Activated T-cell treated with anti-CD3 and anti-CD28 coated beads, Interleukin-2, amount 50 U/mL, for 48 hours (primary cell): ENCODE measurements around the gene PARP6.

Source experiments
- DNase-seq, 2 experiments: peaks; one replicate each; pipeline ENCODE4 v3.0.0-alpha.2; 2020

PARP6 gene

GRCh38 chr15:72272213-72272996 lies at the start of gene PARP6:
Gene PARP6 (minus strand): TSS chr15:72272554. CDS start chr15:72267477, 5,077 bp downstream.
- DNase-seq = peak; percentile 98 to 99

- peak; percentile 75 to 78 for DNase-seq
Observed at GRCh38 chr15:72319985-72320671, 47.8 kb upstream of the PARP6 start, which contains the start of gene CELF6. Gene CELF6 (minus strand): TSS chr15:72320157. CDS start chr15:72319874, 283 bp downstream.

GRCh38 chr15:72319360-72319984 lies 47.1 kb upstream of the PARP6 start:
- DNase-seq = peak; percentile 51 to 62

GRCh38 chr15:72318408-72318942 lies 46.1 kb upstream of the PARP6 start:
- no peak for DNase-seq

- DNase-seq = no peak
Observed at GRCh38 chr15:72315706-72316370, 43.5 kb upstream of the PARP6 start.

- no peak for DNase-seq
Observed at GRCh38 chr15:72313881-72314280, 41.5 kb upstream of the PARP6 start.

- no peak for DNase-seq
Observed at GRCh38 chr15:72313448-72313840, 41.1 kb upstream of the PARP6 start.

GRCh38 chr15:72312605-72313447 lies 40.5 kb upstream of the PARP6 start:
- peak; percentile 68 to 76 for DNase-seq

- no peak for DNase-seq
Observed at GRCh38 chr15:72307026-72307425, 34.7 kb upstream of the PARP6 start.

GRCh38 chr15:72306211-72306785 lies 33.9 kb upstream of the PARP6 start:
- DNase-seq = peak in 1 of 2 experiments; percentile 28

GRCh38 chr15:72304596-72304995 lies 32.2 kb upstream of the PARP6 start:
- no peak for DNase-seq

GRCh38 chr15:72302955-72303354 lies 30.6 kb upstream of the PARP6 start:
- no peak for DNase-seq

GRCh38 chr15:72289597-72290325 lies 17.4 kb upstream of the PARP6 start:
- no peak for DNase-seq

GRCh38 chr15:72288796-72289596 lies 16.6 kb upstream of the PARP6 start:
- no peak for DNase-seq

- DNase-seq = peak; percentile 39 to 61
Observed at GRCh38 chr15:72285927-72286516, 13.7 kb upstream of the PARP6 start.

- DNase-seq = no peak
Observed at GRCh38 chr15:72285402-72285801, 13.0 kb upstream of the PARP6 start.

GRCh38 chr15:72284781-72285180 lies 12.4 kb upstream of the PARP6 start:
- no peak for DNase-seq

GRCh38 chr15:72281713-72282112 lies 9.4 kb upstream of the PARP6 start:
- DNase-seq = no peak

GRCh38 chr15:72280751-72281150 lies 8.4 kb upstream of the PARP6 start:
- no peak for DNase-seq
